GM10266 (cell line): ENCODE data around the gene PNPLA7.

ENCODE experiments used
- DNase-seq: peaks from one replicate; pipeline ENCODE4 v3.0.0; 2012; ENCODE audit errors: extremely low spot score
- CTCF ChIP-seq: IDR thresholded peaks from 2 replicates; pipeline ENCODE4 v1.5.1; 2012; ENCODE audit warnings: mild to moderate bottlenecking, low read depth; ENCODE audit not compliant: control insufficient read depth, insufficient read depth; ENCODE audit errors: missing control alignments

Gene PNPLA7

GRCh38 chr9:137581361-137582285, 31.4 kb upstream of the PNPLA7 start:
- no peak for TF ChIP-seq CTCF
- no peak for DNase-seq

- no peak for DNase-seq
- no peak for TF ChIP-seq CTCF
Measured at GRCh38 chr9:137580954-137581322, 30.7 kb upstream of the PNPLA7 start.

- no peak for DNase-seq
Measured at GRCh38 chr9:137580209-137580953, 30.2 kb upstream of the PNPLA7 start.

GRCh38 chr9:137579259-137579604, 29.0 kb upstream of the PNPLA7 start:
- TF ChIP-seq CTCF: no peak
- no peak for DNase-seq

More at GRCh38 chr9:137580209-137580953, 30.2 kb upstream of the PNPLA7 start:
- no peak for TF ChIP-seq CTCF

GRCh38 chr9:137578518-137579258, 28.5 kb upstream of the PNPLA7 start, which contains the start of gene DPH7:
Gene DPH7, minus strand, starts transcription at chr9:137578925. Its CDS starts 148 bp downstream, at chr9:137578777.
- DNase-seq: peak; percentile 99
- peak; percentile 99 for TF ChIP-seq CTCF

- TF ChIP-seq CTCF: no peak
- no peak for DNase-seq
Measured at GRCh38 chr9:137575716-137576411, 25.7 kb upstream of the PNPLA7 start.
